PC-3 (cell line): ENCODE data around the gene CHRNA7. TPM values are rescaled to one million over a fixed set of nuclear protein-coding genes. Genes with fewer than 3 reads are reported as not detected.

ENCODE experiments used
- ATAC-seq: fragments of 200-7000 bp; cut with Tn5 transposase; 2 replicates; pipeline ENCODE4 v1.9.1; 2020; ENCODE audit warnings: mild to moderate bottlenecking, moderate library complexity
- BruUV-seq: library from RNA; stranded (reverse); fragments of 400-500 nt; replicated peaks from 2 replicates; lab custom pipeline; 2021; lab: Mats Ljungman, UMichigan
- CTCF ChIA-PET: fragments of 300-600 bp; sonication (Branson Sonifier 250); formaldehyde crosslinking; loops from one replicate; lab custom pipeline; 2022; ENCODE audit warnings: antibody characterized with exemption; lab: Charles Lee
- POLR2A ChIA-PET: fragments of 300-600 bp; sonication (Branson Sonifier 250); formaldehyde crosslinking; loops from one replicate; lab custom pipeline; 2022; ENCODE audit warnings: antibody characterized with exemption; ENCODE audit not compliant: unreplicated experiment; lab: Charles Lee
- DNase-seq: peaks from one replicate; pipeline ENCODE4 v3.0.0-alpha.2; 2015
- H2AFZ ChIP-seq: fragments of 300-600 bp; sonication (generic); 2 replicates; pipeline ENCODE4 v1.6.0; 2016; ENCODE audit warnings: antibody characterized with exemption, low read length
- H3F3A ChIP-seq: fragments of 300-600 bp; sonication (generic); one replicate; pipeline ENCODE4 v1.6.0; 2017; ENCODE audit warnings: antibody characterized with exemption, low read length, control low read depth, mild to moderate bottlenecking; ENCODE audit not compliant: unreplicated experiment
- H3K27ac ChIP-seq: fragments of 300-600 bp; sonication (generic); 2 replicates; pipeline ENCODE4 v1.5.1; 2016; ENCODE audit warnings: mild to moderate bottlenecking, low read length
- H3K27me3 ChIP-seq: fragments of 300-600 bp; sonication (generic); 2 replicates; pipeline ENCODE4 v1.6.1; 2016; ENCODE audit warnings: low read length, mixed read lengths
- H3K36me3 ChIP-seq: fragments of 300-600 bp; sonication (generic); 2 replicates; pipeline ENCODE4 v1.6.1; 2016; ENCODE audit warnings: low read depth, mixed run types, low read length, mixed read lengths
- H3K4me1 ChIP-seq: fragments of 300-600 bp; sonication (generic); 2 replicates; pipeline ENCODE4 v1.5.1; 2016; ENCODE audit warnings: low read length; ENCODE audit not compliant: insufficient read depth
- H3K4me2 ChIP-seq: fragments of 300-600 bp; sonication (generic); 2 replicates; pipeline ENCODE4 v1.6.0; 2016; ENCODE audit warnings: low read length
- H3K4me3 ChIP-seq: fragments of 300-600 bp; sonication (generic); 2 replicates; pipeline ENCODE4 v1.5.1; 2016; ENCODE audit warnings: mild to moderate bottlenecking, low read length, mixed read lengths
- H3K79me2 ChIP-seq: fragments of 300-600 bp; sonication (generic); 2 replicates; pipeline ENCODE4 v1.6.1; 2017; ENCODE audit warnings: low read length, mixed read lengths
- H3K9ac ChIP-seq: fragments of 300-600 bp; sonication (generic); 2 replicates; pipeline ENCODE4 v1.6.0; 2016; ENCODE audit warnings: mild to moderate bottlenecking, low read length
- H3K9me2 ChIP-seq: fragments of 300-600 bp; sonication (generic); replicated peaks from 2 replicates; pipeline ENCODE4 v1.6.1; 2016; ENCODE audit warnings: mixed run types, low read length, mixed read lengths
- H3K9me3 ChIP-seq: fragments of 300-600 bp; sonication (generic); 2 replicates; pipeline ENCODE4 v1.6.1; 2016; ENCODE audit warnings: low read length, mixed read lengths
- H4K20me1 ChIP-seq: fragments of 300-600 bp; sonication (generic); 2 replicates; pipeline ENCODE4 v1.6.1; 2016; ENCODE audit warnings: low read length, mixed read lengths
- EZH2 ChIP-seq: fragments of 300-600 bp; sonication (generic); IDR thresholded peaks from one replicate; pipeline ENCODE4 v1.6.1; 2017; ENCODE audit warnings: antibody characterized with exemption, mild to moderate bottlenecking, low read length; ENCODE audit not compliant: unreplicated experiment
- EZH2phosphoT487 ChIP-seq: fragments of 300-600 bp; sonication (generic); IDR thresholded peaks from 2 replicates; pipeline ENCODE4 v1.6.1; 2018; ENCODE audit warnings: mild to moderate bottlenecking, antibody characterized with exemption, low read length, borderline replicate concordance
- intact Hi-C: fragments of 100-400 bp; cut with micrococcal nuclease; formaldehyde crosslinking; loops from 2 replicates; pipeline ENCODE4 v1.9.0; 2023
- total RNA-seq: library from RNA; depleted of rRNA; stranded (reverse); fragments of >200 nt; gene quantifications from 2 replicates; pipeline ENCODE4 v1.2.3, GENCODE V29; 2014
- TF ChIP-seq, protein P1 (sequence below): fragments of 300-600 bp; sonication (generic); conservative IDR thresholded peaks from 2 replicates; pipeline ENCODE4 v1.5.1; 2017; ENCODE audit warnings: antibody characterized with exemption, low read depth, mild to moderate bottlenecking, low read length

CHRNA7 gene
- total RNA-seq, 1 experiment from 2014 or later: 0.73 TPM

DNA sequence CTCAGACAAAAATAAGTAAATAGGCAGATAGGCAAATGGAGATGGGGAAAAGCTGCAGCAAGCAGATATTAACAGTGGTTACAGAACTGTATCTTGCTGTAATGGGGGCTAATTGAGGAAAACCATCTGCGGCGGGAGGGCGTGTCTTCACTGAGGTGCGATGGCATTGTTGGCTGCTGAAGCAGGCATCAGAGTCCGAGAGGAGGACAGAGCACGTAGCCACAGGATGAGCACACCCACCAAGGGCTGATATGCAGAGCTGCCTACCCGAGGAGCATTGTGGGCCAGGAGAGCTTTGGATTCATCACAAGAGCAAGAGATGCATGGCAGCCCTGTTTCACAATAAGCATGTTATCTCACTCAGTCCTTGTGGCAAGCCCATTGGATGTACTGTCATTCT is 30.4 kb downstream of the CHRNA7 start:
- no peaks in the 10 kb centered on the region for H3K4me1 ChIP-seq
- ATAC-seq: no peak
- intact Hi-C loops: no loop called here
- H3K27ac ChIP-seq: no peak overlapping the region
- no peaks in the 10 kb centered on the region for H3K36me3 ChIP-seq
- POLR2A ChIA-PET: no interaction called here
- H3K9me3 ChIP-seq: no peaks in the 10 kb centered on the region
- TF ChIP-seq EZH2 (no peak), EZH2phosphoT487 (no peak)
- TF ChIP-seq, protein P1, sequence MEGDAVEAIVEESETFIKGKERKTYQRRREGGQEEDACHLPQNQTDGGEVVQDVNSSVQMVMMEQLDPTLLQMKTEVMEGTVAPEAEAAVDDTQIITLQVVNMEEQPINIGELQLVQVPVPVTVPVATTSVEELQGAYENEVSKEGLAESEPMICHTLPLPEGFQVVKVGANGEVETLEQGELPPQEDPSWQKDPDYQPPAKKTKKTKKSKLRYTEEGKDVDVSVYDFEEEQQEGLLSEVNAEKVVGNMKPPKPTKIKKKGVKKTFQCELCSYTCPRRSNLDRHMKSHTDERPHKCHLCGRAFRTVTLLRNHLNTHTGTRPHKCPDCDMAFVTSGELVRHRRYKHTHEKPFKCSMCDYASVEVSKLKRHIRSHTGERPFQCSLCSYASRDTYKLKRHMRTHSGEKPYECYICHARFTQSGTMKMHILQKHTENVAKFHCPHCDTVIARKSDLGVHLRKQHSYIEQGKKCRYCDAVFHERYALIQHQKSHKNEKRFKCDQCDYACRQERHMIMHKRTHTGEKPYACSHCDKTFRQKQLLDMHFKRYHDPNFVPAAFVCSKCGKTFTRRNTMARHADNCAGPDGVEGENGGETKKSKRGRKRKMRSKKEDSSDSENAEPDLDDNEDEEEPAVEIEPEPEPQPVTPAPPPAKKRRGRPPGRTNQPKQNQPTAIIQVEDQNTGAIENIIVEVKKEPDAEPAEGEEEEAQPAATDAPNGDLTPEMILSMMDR: no peak
- no peak overlapping the region for H2AFZ ChIP-seq
- H3F3A ChIP-seq: no peaks in the 10 kb centered on the region
- H3K9me2 ChIP-seq: no peaks in the 10 kb centered on the region
- H3K27me3 ChIP-seq: peaks cover 15% of the 10 kb centered on the region
- H4K20me1 ChIP-seq: no peaks in the 10 kb centered on the region
- BruUV-seq: no TSS peak
- CTCF ChIA-PET: no interaction called here
- H3K9ac ChIP-seq: no peak overlapping the region
- no peak for DNase-seq
- no peaks in the 10 kb centered on the region for H3K79me2 ChIP-seq
- H3K4me3 ChIP-seq: no peak overlapping the region
- no peak overlapping the region for H3K4me2 ChIP-seq

DNA sequence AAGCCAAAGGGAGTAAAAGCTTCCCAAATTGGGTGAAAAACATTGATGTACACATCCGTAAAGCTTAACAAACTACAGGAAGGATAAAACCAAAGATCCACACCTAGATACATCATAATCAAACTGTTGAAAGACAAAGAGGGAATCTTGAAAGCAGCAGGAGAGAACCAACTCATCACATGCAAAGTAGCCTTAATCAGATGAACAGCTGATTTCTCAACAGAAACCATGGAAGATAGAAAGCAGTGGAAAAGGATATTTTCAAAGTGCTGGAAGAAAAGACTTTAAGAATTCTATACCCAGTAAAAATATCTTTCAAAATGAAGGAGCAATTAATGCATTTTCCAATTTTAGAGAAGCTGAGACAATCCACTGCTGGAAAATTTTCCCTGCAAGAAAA is 36.8 kb downstream of the CHRNA7 start:
- H2AFZ ChIP-seq: no peak overlapping the region
- H3K4me1 ChIP-seq: no peaks in the 10 kb centered on the region
- H4K20me1 ChIP-seq: no peaks in the 10 kb centered on the region
- no peaks in the 10 kb centered on the region for H3K36me3 ChIP-seq
- no peak overlapping the region for H3K27ac ChIP-seq
- ChIA-PET POLR2A (no interaction called here), CTCF (no interaction called here)
- no peak overlapping the region for H3K9ac ChIP-seq
- no TSS peak for BruUV-seq
- no peak for TF ChIP-seq EZH2
- TF ChIP-seq EZH2phosphoT487: no peak
- TF ChIP-seq, protein P1: no peak
- H3K79me2 ChIP-seq: no peaks in the 10 kb centered on the region
- H3K4me3 ChIP-seq: no peak overlapping the region
- H3K9me3 ChIP-seq: peaks cover 14% of the 10 kb centered on the region
- H3F3A ChIP-seq: no peaks in the 10 kb centered on the region
- intact Hi-C loops: no loop called here
- H3K9me2 ChIP-seq: no peaks in the 10 kb centered on the region
- H3K27me3 ChIP-seq: no peaks in the 10 kb centered on the region
- ATAC-seq (no peak), DNase-seq (no peak)
- H3K4me2 ChIP-seq: no peak overlapping the region

- intact Hi-C loops: no loop called here
- TF ChIP-seq EZH2phosphoT487 (no peak), EZH2 (no peak)
- TF ChIP-seq, protein P1: no peak
- Histone ChIP-seq H3K36me3 (no peaks in the 10 kb centered on the region), H3K27ac (no peak overlapping the region), H3K4me3 (no peak overlapping the region), H4K20me1 (no peaks in the 10 kb centered on the region), H3K27me3 (peaks cover 15% of the 10 kb centered on the region), H3K4me2 (no peak overlapping the region), H3F3A (no peaks in the 10 kb centered on the region), H3K9ac (no peak overlapping the region), H3K79me2 (no peaks in the 10 kb centered on the region), H2AFZ (no peak overlapping the region), H3K4me1 (no peaks in the 10 kb centered on the region), H3K9me2 (no peaks in the 10 kb centered on the region), H3K9me3 (no peaks in the 10 kb centered on the region)
- DNase-seq (no peak), ATAC-seq (no peak)
- CTCF ChIA-PET: no interaction called here
- POLR2A ChIA-PET: no interaction called here
- no TSS peak for BruUV-seq
These were observed 59.6 kb downstream of the CHRNA7 start for GRCh38 chr15:32089851-32090359.
